Liver (tissue), 9 donors: ENCODE results near the gene CHN2. TPM values are rescaled to one million over a fixed set of nuclear protein-coding genes. Genes with fewer than 3 reads are reported as not detected.
A peak's percentile ranks its signal among the peaks of the same experiment; 100 is the strongest.

ENCODE experiments used
- DNase-seq: peaks from one replicate; pipeline ENCODE4 v3.0.0-alpha.2; 2017; ENCODE audit warnings: low spot score
- H3K27ac ChIP-seq, 2 donors: one replicate each; pipeline ENCODE4 v1.7.0; 2013; ENCODE audit warnings: inconsistent platforms in 2 of 2, low read length in 2 of 2, control low read depth in 1 of 2, low read depth in 1 of 2, mild to moderate bottlenecking in 1 of 2
- H3K27me3 ChIP-seq, 4 donors: one replicate each; pipeline versions ENCODE4 v1.6.1 to v1.7.0; 2013; ENCODE audit warnings: low read length in 3 of 4, inconsistent platforms in 1 of 4, mild to moderate bottlenecking in 1 of 4, moderate library complexity in 1 of 4; ENCODE audit not compliant: control insufficient read depth in 4 of 4, insufficient read depth in 4 of 4
- H3K36me3 ChIP-seq, 4 donors: one replicate each; pipeline versions ENCODE4 v1.6.1 to v1.7.0; 2013; ENCODE audit warnings: low read length in 3 of 4, mild to moderate bottlenecking in 3 of 4, low read depth in 1 of 4, moderate library complexity in 1 of 4; ENCODE audit not compliant: control insufficient read depth in 4 of 4, insufficient read depth in 3 of 4
- H3K4me1 ChIP-seq, 4 donors: one replicate each; pipeline versions ENCODE4 v1.6.1 to v1.7.0; 2013; ENCODE audit warnings: low read length in 3 of 4, mild to moderate bottlenecking in 3 of 4, moderate library complexity in 1 of 4; ENCODE audit not compliant: control insufficient read depth in 4 of 4, insufficient read depth in 4 of 4
- H3K4me3 ChIP-seq, 3 donors: one replicate each; pipeline versions ENCODE4 v1.6.1 to v1.7.0; 2013; ENCODE audit warnings: low read length in 3 of 3, control low read depth in 1 of 3, low read depth in 1 of 3, mild to moderate bottlenecking in 1 of 3
- H3K9ac ChIP-seq, 2 donors: one replicate each; pipeline ENCODE4 v1.7.0; 2013; ENCODE audit warnings: low read length in 2 of 2, mild to moderate bottlenecking in 2 of 2, moderate library complexity in 2 of 2, control low read depth in 1 of 2, low read depth in 1 of 2
- H3K9me3 ChIP-seq, 4 donors: one replicate each; pipeline versions ENCODE4 v1.6.1 to v1.7.0; 2013; ENCODE audit warnings: low read length in 3 of 4; ENCODE audit not compliant: control insufficient read depth in 4 of 4
- ATF3 ChIP-seq: IDR thresholded peaks from 2 replicates; pipeline ENCODE4 v1.6.1; 2016; ENCODE audit warnings: antibody characterized with exemption
- CTCF ChIP-seq: fragments of 150-350 bp; IDR thresholded peaks from 2 replicates; pipeline ENCODE4 v1.5.1; 2017; ENCODE audit warnings: improper control_type of control experiment, low read depth, low read length; ENCODE audit not compliant: missing input control
- EGR1 ChIP-seq, 2 donors: IDR thresholded peaks; 2 replicates each; pipeline ENCODE4 v1.6.1; 2016 to 2018; ENCODE audit warnings: antibody characterized with exemption in 2 of 2, low read depth in 2 of 2
- FOXA1 ChIP-seq: IDR thresholded peaks from 2 replicates; pipeline ENCODE4 v1.6.1; 2016; ENCODE audit warnings: antibody characterized with exemption
- FOXA2 ChIP-seq: IDR thresholded peaks from 2 replicates; pipeline ENCODE4 v1.6.1; 2016; ENCODE audit warnings: antibody characterized with exemption
- GABPA ChIP-seq, 2 donors: IDR thresholded peaks in 1 of 2; conservative IDR thresholded peaks in 1 of 2; 2 replicates each; pipeline ENCODE4 v1.6.1; 2016; ENCODE audit warnings: antibody characterized with exemption in 2 of 2, mild to moderate bottlenecking in 1 of 2, moderate library complexity in 1 of 2
- HNF4A ChIP-seq, 2 donors: conservative IDR thresholded peaks; 2 replicates each; pipeline ENCODE4 v1.6.1; 2016; ENCODE audit warnings: antibody characterized with exemption in 2 of 2, mild to moderate bottlenecking in 2 of 2
- HNF4G ChIP-seq: IDR thresholded peaks from 2 replicates; pipeline ENCODE4 v1.6.1; 2016; ENCODE audit warnings: antibody characterized with exemption
- JUND ChIP-seq, 2 donors: IDR thresholded peaks; 2 replicates each; pipeline ENCODE4 v1.6.1; 2016; ENCODE audit warnings: antibody characterized with exemption in 2 of 2
- MAX ChIP-seq: IDR thresholded peaks from 2 replicates; pipeline ENCODE4 v1.6.1; 2016; ENCODE audit warnings: antibody characterized with exemption
- NR2F2 ChIP-seq: IDR thresholded peaks from 2 replicates; pipeline ENCODE4 v1.6.1; 2016; ENCODE audit warnings: antibody characterized with exemption
- RAD21 ChIP-seq, 2 donors: IDR thresholded peaks; 2 replicates each; pipeline ENCODE4 v1.6.1; 2016; ENCODE audit warnings: antibody characterized with exemption in 2 of 2, mild to moderate bottlenecking in 2 of 2
- REST ChIP-seq: IDR thresholded peaks from 2 replicates; pipeline ENCODE4 v1.6.1; 2016; ENCODE audit warnings: antibody characterized with exemption, mild to moderate bottlenecking
- RXRA ChIP-seq, 2 donors: IDR thresholded peaks; 2 replicates each; pipeline ENCODE4 v1.6.1; 2017 to 2018; ENCODE audit warnings: antibody characterized with exemption in 2 of 2, mild to moderate bottlenecking in 1 of 2
- SP1 ChIP-seq: IDR thresholded peaks from 2 replicates; pipeline ENCODE4 v1.6.1; 2018; ENCODE audit warnings: antibody characterized with exemption, mild to moderate bottlenecking
- TAF1 ChIP-seq: conservative IDR thresholded peaks from 2 replicates; pipeline ENCODE4 v1.6.1; 2016; ENCODE audit warnings: antibody characterized with exemption, mild to moderate bottlenecking
- YY1 ChIP-seq: IDR thresholded peaks from 2 replicates; pipeline ENCODE4 v1.6.1; 2016; ENCODE audit warnings: antibody characterized with exemption, mild to moderate bottlenecking
- ZBTB33 ChIP-seq: IDR thresholded peaks from 2 replicates; pipeline ENCODE4 v1.6.1; 2016; ENCODE audit warnings: antibody characterized with exemption
- WGBS: extraction: QIAGEN DNeasy Blood & Tissue Kit; methylation state at CpG from one replicate; pipeline ENCODE4 v1.1.7; 2013; 5-methylcytosine and 5-hydroxymethylcytosine counted together
- polyA plus RNA-seq, 2 donors: library from polyadenylated mRNA; stranded (reverse) in 1 of 2; unstranded in 1 of 2; fragments of 200-250 nt in 1 of 2; fragments of >200 nt in 1 of 2; fragmentation: Nextera tagmentation in 1 of 2; extraction: Ambion mirVana in 1 of 2; gene quantifications; one replicate each; pipeline versions ENCODE4 v1.2.1 to v1.2.3, GENCODE V29; 2013 to 2015
- total RNA-seq, 2 donors: library from RNA; depleted of rRNA; stranded (reverse); fragments of >200 nt; gene quantifications; one replicate each; pipeline ENCODE4 v1.2.3, GENCODE V29; 2014
- donor health status: healthy.
- donor health status: healthy.
- donor health status: healthy.
- donor health status: healthy.
- donor health status: healthy.

Gene CHN2
- total and polyA plus RNA-seq, 4 donors, result 8.3 to 25.4 (median 17.8) TPM

- TF ChIP-seq MAX, result no peak
These were observed 285.0 kb downstream of the CHN2 start (continued) for GRCh38 chr7:29479301-29480200.

- TF ChIP-seq JUND (IDR thresholded peaks at IDR 0.05), result peak in 1 of 2 donors; percentile 38
- peak; percentile 96 for TF ChIP-seq FOXA2
- peak in 1 of 2 donors; percentile 39 for TF ChIP-seq EGR1 (IDR thresholded peaks at IDR 0.05; ENCODE audit: low read depth in 2 of 2)
- TF ChIP-seq ATF3, result no peak
- TF ChIP-seq HNF4G, result no peak
- TF ChIP-seq NR2F2, result no peak
- TF ChIP-seq YY1, result peak; percentile 28
- TF ChIP-seq TAF1, result peak; percentile 43
- TF ChIP-seq REST, result peak; percentile 76
- no peak for TF ChIP-seq CTCF
- peak; percentile 34 for TF ChIP-seq MAX
- peak; percentile 76 for TF ChIP-seq SP1
- TF ChIP-seq GABPA (IDR thresholded peaks at IDR 0.05 in 1 of 2, conservative IDR thresholded peaks at IDR 0.05 in 1 of 2), result no peak
- TF ChIP-seq RXRA (IDR thresholded peaks at IDR 0.05), result peak; percentile 32 to 65
- TF ChIP-seq FOXA1, result peak; percentile 96
- TF ChIP-seq HNF4A (conservative IDR thresholded peaks at IDR 0.05), result peak; percentile 52 to 67
- TF ChIP-seq RAD21 (IDR thresholded peaks at IDR 0.05), result peak; percentile 29 to 39
- peak; percentile 59 for TF ChIP-seq ZBTB33
- no peaks in the 10 kb centered on the region for H3K27me3 ChIP-seq
- H3K36me3 ChIP-seq, result no peaks in the 10 kb centered on the region
- H3K9me3 ChIP-seq, result no peaks in the 10 kb centered on the region
- H3K9ac ChIP-seq, result no peak overlapping the region
- 31% methylated on average over 5 of the region's 5 CpGs for WGBS
- peak overlapping the region; percentile 19 to 80 for H3K27ac ChIP-seq
- peaks cover 12 to 39% (median 32%) of the 10 kb centered on the region in 4 donors for H3K4me1 ChIP-seq
- DNase-seq, result no peak
- H3K4me3 ChIP-seq, result no peak overlapping the region
These were observed 285.9 kb downstream of the CHN2 start for GRCh38 chr7:29480451-29480850.
